Activated T-cell treated with anti-CD3 and anti-CD28 coated beads, Interleukin-2, amount 50 U/mL, for 72 hours (primary cell): ENCODE data around the gene PRKCH. TPM values are rescaled to one million over a fixed set of nuclear protein-coding genes. Genes with fewer than 3 reads are reported as not detected.
A peak's percentile ranks its signal among the peaks of the same experiment; 100 is the strongest.

Source experiments
- ATAC-seq, 2 donors: fragments of 150-1000 bp; cut with Tn5 transposase; replicated peaks in 1 of 2; 2 replicates each; pipeline ENCODE4 v1.10.0; 2021; ENCODE audit warnings: moderate library complexity in 2 of 2, mild to moderate bottlenecking in 1 of 2
- DNase-seq, 2 donors: peaks; one replicate each; pipeline ENCODE4 v3.0.0; 2021 to 2022; ENCODE audit warnings: mixed read lengths in 1 of 2
- H3K27ac Mint-ChIP-seq: one replicate; pipeline ENCODE4 v1.8.0; 2022; ENCODE audit warnings: mild to moderate bottlenecking, moderate library complexity, mixed read lengths
- H3K27me3 Mint-ChIP-seq: one replicate; pipeline ENCODE4 v1.8.0; 2022; ENCODE audit warnings: low read depth, mixed read lengths
- H3K36me3 Mint-ChIP-seq, 2 donors: one replicate each; pipeline ENCODE4 v1.8.0; 2022; ENCODE audit warnings: mixed read lengths in 2 of 2, mild to moderate bottlenecking in 1 of 2; ENCODE audit not compliant: insufficient read depth in 2 of 2
- H3K4me1 Mint-ChIP-seq: one replicate; pipeline ENCODE4 v1.8.0; 2022; ENCODE audit warnings: low read depth, mixed read lengths
- H3K4me3 Mint-ChIP-seq, 2 donors: one replicate each; pipeline ENCODE4 v1.8.0; 2022; ENCODE audit warnings: mild to moderate bottlenecking in 2 of 2, mixed read lengths in 2 of 2, moderate library complexity in 2 of 2
- H3K9me3 Mint-ChIP-seq, 2 donors: one replicate each; pipeline ENCODE4 v1.8.0; 2022; ENCODE audit warnings: mixed read lengths in 2 of 2
- total RNA-seq, 2 donors: library from RNA; stranded (reverse); gene quantifications; one replicate each; pipeline ENCODE4 v1.2.3, GENCODE V29; 2022

PRKCH gene
- total RNA-seq, 2 donors from 2014 or later: 127 to 143 TPM

- Mint-ChIP-seq H3K27me3 (no peaks in the 10 kb centered on the region), H3K9me3 (no peaks in the 10 kb centered on the region), H3K36me3 (peaks cover 9 to 50% of the 10 kb centered on the region in 2 donors), H3K4me1 (peaks cover 90% of the 10 kb centered on the region), H3K4me3 (no peak overlapping the region), H3K27ac (peak overlapping the region; percentile 91)
- ATAC-seq: no peak
- DNase-seq: no peak
Measured at GRCh38 chr14:61483476-61483875, 162.1 kb downstream of the PRKCH start.

GRCh38 chr14:61484031-61484430 lies 162.7 kb downstream of the PRKCH start:
- Mint-ChIP-seq H3K27ac (peak overlapping the region; percentile 70), H3K9me3 (no peaks in the 10 kb centered on the region), H3K4me3 (no peak overlapping the region), H3K36me3 (peaks cover 9 to 54% of the 10 kb centered on the region in 2 donors), H3K4me1 (peaks cover 90% of the 10 kb centered on the region), H3K27me3 (no peaks in the 10 kb centered on the region)
- ATAC-seq (no peak), DNase-seq (no peak)

- no peaks in the 10 kb centered on the region for H3K27me3 Mint-ChIP-seq
- H3K36me3 Mint-ChIP-seq: peaks cover 9 to 55% of the 10 kb centered on the region in 2 donors
- peak overlapping the region; percentile 70 for H3K27ac Mint-ChIP-seq
- ATAC-seq: no peak
- peaks cover 88% of the 10 kb centered on the region for H3K4me1 Mint-ChIP-seq
- H3K4me3 Mint-ChIP-seq: no peak overlapping the region
- DNase-seq: no peak
- no peaks in the 10 kb centered on the region for H3K9me3 Mint-ChIP-seq
Measured at GRCh38 chr14:61484826-61485584, 163.6 kb downstream of the PRKCH start.

GRCh38 chr14:61485661-61486060 lies 164.3 kb downstream of the PRKCH start:
- no peaks in the 10 kb centered on the region for H3K9me3 Mint-ChIP-seq
- no peak overlapping the region for H3K4me3 Mint-ChIP-seq
- H3K36me3 Mint-ChIP-seq: peaks cover 9 to 53% of the 10 kb centered on the region in 2 donors
- H3K27ac Mint-ChIP-seq: peak overlapping the region; percentile 70
- DNase-seq (no peak), ATAC-seq (no peak)
- peaks cover 82% of the 10 kb centered on the region for H3K4me1 Mint-ChIP-seq
- H3K27me3 Mint-ChIP-seq: no peaks in the 10 kb centered on the region

- no peaks in the 10 kb centered on the region for H3K27me3 Mint-ChIP-seq
- H3K27ac Mint-ChIP-seq: peak overlapping the region; percentile 93
- H3K9me3 Mint-ChIP-seq: no peaks in the 10 kb centered on the region
- no peak for ATAC-seq
- H3K4me1 Mint-ChIP-seq: peaks cover 68% of the 10 kb centered on the region
- H3K36me3 Mint-ChIP-seq: peaks cover 6 to 49% of the 10 kb centered on the region in 2 donors
- DNase-seq: no peak
- no peak overlapping the region for H3K4me3 Mint-ChIP-seq
Measured at GRCh38 chr14:61486930-61487495, 165.6 kb downstream of the PRKCH start.

GRCh38 chr14:61488417-61489401 lies 167.3 kb downstream of the PRKCH start:
- Mint-ChIP-seq H3K36me3 (peaks cover 4 to 42% of the 10 kb centered on the region in 2 donors), H3K4me3 (no peak overlapping the region), H3K27ac (peak overlapping the region; percentile 46), H3K4me1 (peaks cover 52% of the 10 kb centered on the region), H3K9me3 (no peaks in the 10 kb centered on the region), H3K27me3 (no peaks in the 10 kb centered on the region)
- ATAC-seq (no peak), DNase-seq (no peak)

GRCh38 chr14:61489512-61489911 lies 168.1 kb downstream of the PRKCH start:
- peaks cover 44% of the 10 kb centered on the region for H3K4me1 Mint-ChIP-seq
- no peaks in the 10 kb centered on the region for H3K27me3 Mint-ChIP-seq
- DNase-seq (no peak), ATAC-seq (no peak)
- peak overlapping the region; percentile 20 for H3K27ac Mint-ChIP-seq
- H3K9me3 Mint-ChIP-seq: no peaks in the 10 kb centered on the region
- H3K4me3 Mint-ChIP-seq: no peak overlapping the region
- H3K36me3 Mint-ChIP-seq: peaks cover 4 to 37% of the 10 kb centered on the region in 2 donors

GRCh38 chr14:61489932-61490331 lies 168.6 kb downstream of the PRKCH start:
- ATAC-seq (no peak), DNase-seq (no peak)
- peaks cover 4 to 37% of the 10 kb centered on the region in 2 donors for H3K36me3 Mint-ChIP-seq
- H3K27me3 Mint-ChIP-seq: no peaks in the 10 kb centered on the region
- H3K4me3 Mint-ChIP-seq: no peak overlapping the region
- peak overlapping the region; percentile 20 for H3K27ac Mint-ChIP-seq
- H3K4me1 Mint-ChIP-seq: peaks cover 42% of the 10 kb centered on the region
- H3K9me3 Mint-ChIP-seq: no peaks in the 10 kb centered on the region

GRCh38 chr14:61491224-61491623 lies 169.8 kb downstream of the PRKCH start:
- Mint-ChIP-seq H3K4me3 (no peak overlapping the region), H3K4me1 (peaks cover 31% of the 10 kb centered on the region), H3K9me3 (no peaks in the 10 kb centered on the region), H3K27ac (no peak overlapping the region), H3K27me3 (no peaks in the 10 kb centered on the region), H3K36me3 (peaks cover 8 to 34% of the 10 kb centered on the region in 2 donors)
- ATAC-seq (no peak), DNase-seq (no peak)

- Mint-ChIP-seq H3K27ac (no peak overlapping the region), H3K4me1 (peaks cover 23% of the 10 kb centered on the region), H3K27me3 (no peaks in the 10 kb centered on the region), H3K36me3 (peaks cover 14 to 34% of the 10 kb centered on the region in 2 donors), H3K4me3 (no peak overlapping the region), H3K9me3 (peaks cover 0 to 2% of the 10 kb centered on the region in 2 donors)
- DNase-seq (no peak), ATAC-seq (no peak)
Measured at GRCh38 chr14:61491876-61492434, 170.6 kb downstream of the PRKCH start.

- Mint-ChIP-seq H3K27me3 (no peaks in the 10 kb centered on the region), H3K4me3 (no peak overlapping the region), H3K27ac (no peak overlapping the region), H3K9me3 (peaks cover 0 to 2% of the 10 kb centered on the region in 2 donors), H3K4me1 (peaks cover 18% of the 10 kb centered on the region), H3K36me3 (peaks cover 10 to 34% of the 10 kb centered on the region in 2 donors)
- DNase-seq (no peak), ATAC-seq (no peak)
Measured at GRCh38 chr14:61492474-61492873, 171.1 kb downstream of the PRKCH start.

- DNase-seq: no peak
- peaks cover 10 to 28% of the 10 kb centered on the region in 2 donors for H3K36me3 Mint-ChIP-seq
- H3K27ac Mint-ChIP-seq: no peak overlapping the region
- no peaks in the 10 kb centered on the region for H3K27me3 Mint-ChIP-seq
- peaks cover 20% of the 10 kb centered on the region for H3K4me1 Mint-ChIP-seq
- H3K4me3 Mint-ChIP-seq: no peak overlapping the region
- H3K9me3 Mint-ChIP-seq: peaks cover 0 to 2% of the 10 kb centered on the region in 2 donors
- ATAC-seq: no peak
Measured at GRCh38 chr14:61493239-61493638, 171.9 kb downstream of the PRKCH start.
